Liver (tissue), 9 donors: ENCODE results near the gene KCNMA1. TPM values are rescaled to one million over a fixed set of nuclear protein-coding genes. Genes with fewer than 3 reads are reported as not detected.

Experiments
- DNase-seq: peaks from one replicate; pipeline ENCODE4 v3.0.0-alpha.2; 2017; ENCODE audit warnings: low spot score
- H3K27ac ChIP-seq, 2 donors: one replicate each; pipeline ENCODE4 v1.7.0; 2013; ENCODE audit warnings: inconsistent platforms in 2 of 2, low read length in 2 of 2, control low read depth in 1 of 2, low read depth in 1 of 2, mild to moderate bottlenecking in 1 of 2
- H3K27me3 ChIP-seq, 4 donors: one replicate each; pipeline versions ENCODE4 v1.6.1 to v1.7.0; 2013; ENCODE audit warnings: low read length in 3 of 4, inconsistent platforms in 1 of 4, mild to moderate bottlenecking in 1 of 4, moderate library complexity in 1 of 4; ENCODE audit not compliant: control insufficient read depth in 4 of 4, insufficient read depth in 4 of 4
- H3K36me3 ChIP-seq, 4 donors: one replicate each; pipeline versions ENCODE4 v1.6.1 to v1.7.0; 2013; ENCODE audit warnings: low read length in 3 of 4, mild to moderate bottlenecking in 3 of 4, low read depth in 1 of 4, moderate library complexity in 1 of 4; ENCODE audit not compliant: control insufficient read depth in 4 of 4, insufficient read depth in 3 of 4
- H3K4me1 ChIP-seq, 4 donors: one replicate each; pipeline versions ENCODE4 v1.6.1 to v1.7.0; 2013; ENCODE audit warnings: low read length in 3 of 4, mild to moderate bottlenecking in 3 of 4, moderate library complexity in 1 of 4; ENCODE audit not compliant: control insufficient read depth in 4 of 4, insufficient read depth in 4 of 4
- H3K4me3 ChIP-seq, 3 donors: one replicate each; pipeline versions ENCODE4 v1.6.1 to v1.7.0; 2013; ENCODE audit warnings: low read length in 3 of 3, control low read depth in 1 of 3, low read depth in 1 of 3, mild to moderate bottlenecking in 1 of 3
- H3K9ac ChIP-seq, 2 donors: one replicate each; pipeline ENCODE4 v1.7.0; 2013; ENCODE audit warnings: low read length in 2 of 2, mild to moderate bottlenecking in 2 of 2, moderate library complexity in 2 of 2, control low read depth in 1 of 2, low read depth in 1 of 2
- H3K9me3 ChIP-seq, 4 donors: one replicate each; pipeline versions ENCODE4 v1.6.1 to v1.7.0; 2013; ENCODE audit warnings: low read length in 3 of 4; ENCODE audit not compliant: control insufficient read depth in 4 of 4
- ATF3 ChIP-seq: IDR thresholded peaks from 2 replicates; pipeline ENCODE4 v1.6.1; 2016; ENCODE audit warnings: antibody characterized with exemption
- CTCF ChIP-seq: fragments of 150-350 bp; IDR thresholded peaks from 2 replicates; pipeline ENCODE4 v1.5.1; 2017; ENCODE audit warnings: improper control_type of control experiment, low read depth, low read length; ENCODE audit not compliant: missing input control
- EGR1 ChIP-seq, 2 donors: IDR thresholded peaks; 2 replicates each; pipeline ENCODE4 v1.6.1; 2016 to 2018; ENCODE audit warnings: antibody characterized with exemption in 2 of 2, low read depth in 2 of 2
- FOXA1 ChIP-seq: IDR thresholded peaks from 2 replicates; pipeline ENCODE4 v1.6.1; 2016; ENCODE audit warnings: antibody characterized with exemption
- FOXA2 ChIP-seq: IDR thresholded peaks from 2 replicates; pipeline ENCODE4 v1.6.1; 2016; ENCODE audit warnings: antibody characterized with exemption
- GABPA ChIP-seq, 2 donors: IDR thresholded peaks in 1 of 2; conservative IDR thresholded peaks in 1 of 2; 2 replicates each; pipeline ENCODE4 v1.6.1; 2016; ENCODE audit warnings: antibody characterized with exemption in 2 of 2, mild to moderate bottlenecking in 1 of 2, moderate library complexity in 1 of 2
- HNF4A ChIP-seq, 2 donors: conservative IDR thresholded peaks; 2 replicates each; pipeline ENCODE4 v1.6.1; 2016; ENCODE audit warnings: antibody characterized with exemption in 2 of 2, mild to moderate bottlenecking in 2 of 2
- HNF4G ChIP-seq: IDR thresholded peaks from 2 replicates; pipeline ENCODE4 v1.6.1; 2016; ENCODE audit warnings: antibody characterized with exemption
- JUND ChIP-seq, 2 donors: IDR thresholded peaks; 2 replicates each; pipeline ENCODE4 v1.6.1; 2016; ENCODE audit warnings: antibody characterized with exemption in 2 of 2
- MAX ChIP-seq: IDR thresholded peaks from 2 replicates; pipeline ENCODE4 v1.6.1; 2016; ENCODE audit warnings: antibody characterized with exemption
- NR2F2 ChIP-seq: IDR thresholded peaks from 2 replicates; pipeline ENCODE4 v1.6.1; 2016; ENCODE audit warnings: antibody characterized with exemption
- RAD21 ChIP-seq, 2 donors: IDR thresholded peaks; 2 replicates each; pipeline ENCODE4 v1.6.1; 2016; ENCODE audit warnings: antibody characterized with exemption in 2 of 2, mild to moderate bottlenecking in 2 of 2
- REST ChIP-seq: IDR thresholded peaks from 2 replicates; pipeline ENCODE4 v1.6.1; 2016; ENCODE audit warnings: antibody characterized with exemption, mild to moderate bottlenecking
- RXRA ChIP-seq, 2 donors: IDR thresholded peaks; 2 replicates each; pipeline ENCODE4 v1.6.1; 2017 to 2018; ENCODE audit warnings: antibody characterized with exemption in 2 of 2, mild to moderate bottlenecking in 1 of 2
- SP1 ChIP-seq: IDR thresholded peaks from 2 replicates; pipeline ENCODE4 v1.6.1; 2018; ENCODE audit warnings: antibody characterized with exemption, mild to moderate bottlenecking
- TAF1 ChIP-seq: conservative IDR thresholded peaks from 2 replicates; pipeline ENCODE4 v1.6.1; 2016; ENCODE audit warnings: antibody characterized with exemption, mild to moderate bottlenecking
- YY1 ChIP-seq: IDR thresholded peaks from 2 replicates; pipeline ENCODE4 v1.6.1; 2016; ENCODE audit warnings: antibody characterized with exemption, mild to moderate bottlenecking
- ZBTB33 ChIP-seq: IDR thresholded peaks from 2 replicates; pipeline ENCODE4 v1.6.1; 2016; ENCODE audit warnings: antibody characterized with exemption
- WGBS: extraction: QIAGEN DNeasy Blood & Tissue Kit; methylation state at CpG from one replicate; pipeline ENCODE4 v1.1.7; 2013; 5-methylcytosine and 5-hydroxymethylcytosine counted together
- polyA plus RNA-seq, 2 donors: library from polyadenylated mRNA; stranded (reverse) in 1 of 2; unstranded in 1 of 2; fragments of 200-250 nt in 1 of 2; fragments of >200 nt in 1 of 2; fragmentation: Nextera tagmentation in 1 of 2; extraction: Ambion mirVana in 1 of 2; gene quantifications; one replicate each; pipeline versions ENCODE4 v1.2.1 to v1.2.3, GENCODE V29; 2013 to 2015
- total RNA-seq, 2 donors: library from RNA; depleted of rRNA; stranded (reverse); fragments of >200 nt; gene quantifications; one replicate each; pipeline ENCODE4 v1.2.3, GENCODE V29; 2014
- donor health status: healthy.
- donor health status: healthy.
- donor health status: healthy.
- donor health status: healthy.
- donor health status: healthy.

Gene KCNMA1
- total and polyA plus RNA-seq, 4 donors, result 2.5 to 9.7 (median 4.7) TPM

GRCh38 chr10:76939933-76940468, 697.6 kb downstream of the KCNMA1 start:
- TF ChIP-seq GABPA (IDR thresholded peaks at IDR 0.05 in 1 of 2, conservative IDR thresholded peaks at IDR 0.05 in 1 of 2) (no peak), ATF3 (no peak), JUND (IDR thresholded peaks at IDR 0.05) (no peak), RAD21 (IDR thresholded peaks at IDR 0.05) (no peak), TAF1 (no peak), RXRA (IDR thresholded peaks at IDR 0.05) (no peak)
- no peak overlapping the region for H3K27ac ChIP-seq
- no peak for DNase-seq

GRCh38 chr10:76937181-76937600, 700.4 kb downstream of the KCNMA1 start:
- WGBS, result 34% methylated on average over 2 of the region's 2 CpGs

More at GRCh38 chr10:76939933-76940468, 697.6 kb downstream of the KCNMA1 start:
- Histone ChIP-seq H3K4me1 (peaks cover 0 to 5% (median 2%) of the 10 kb centered on the region in 4 donors), H3K27me3 (no peaks in the 10 kb centered on the region), H3K36me3 (peaks cover 0 to 11% (median 3%) of the 10 kb centered on the region in 4 donors), H3K9me3 (no peaks in the 10 kb centered on the region), H3K9ac (no peak overlapping the region), H3K4me3 (no peak overlapping the region)
- WGBS, result 78% methylated on average over 2 of the region's 2 CpGs

GRCh38 chr10:76935941-76936613, 701.5 kb downstream of the KCNMA1 start:
- Histone ChIP-seq H3K27me3 (no peaks in the 10 kb centered on the region), H3K27ac (no peak overlapping the region), H3K4me3 (no peak overlapping the region), H3K9me3 (no peaks in the 10 kb centered on the region), H3K9ac (no peak overlapping the region), H3K36me3 (peaks cover 0 to 3% (median 0%) of the 10 kb centered on the region in 4 donors), H3K4me1 (peaks cover 0 to 5% (median 2%) of the 10 kb centered on the region in 4 donors)
- 85% methylated on average over 4 of the region's 4 CpGs for WGBS
- DNase-seq, result no peak
- TF ChIP-seq GABPA (IDR thresholded peaks at IDR 0.05 in 1 of 2, conservative IDR thresholded peaks at IDR 0.05 in 1 of 2), result no peak
- TF ChIP-seq CTCF, result no peak
- no peak for TF ChIP-seq EGR1 (IDR thresholded peaks at IDR 0.05; ENCODE audit: low read depth in 2 of 2)
- no peak for TF ChIP-seq JUND (IDR thresholded peaks at IDR 0.05)
- no peak for TF ChIP-seq RXRA (IDR thresholded peaks at IDR 0.05)
- TF ChIP-seq YY1, result no peak
- TF ChIP-seq FOXA1, result no peak
- no peak for TF ChIP-seq TAF1
- TF ChIP-seq RAD21 (IDR thresholded peaks at IDR 0.05), result no peak
- no peak for TF ChIP-seq ZBTB33
- TF ChIP-seq REST, result no peak
- no peak for TF ChIP-seq FOXA2
- TF ChIP-seq MAX, result no peak
- TF ChIP-seq HNF4G, result no peak
- no peak for TF ChIP-seq HNF4A (conservative IDR thresholded peaks at IDR 0.05)
- TF ChIP-seq ATF3, result no peak
- no peak for TF ChIP-seq SP1
- no peak for TF ChIP-seq NR2F2

More at GRCh38 chr10:76937181-76937600, 700.4 kb downstream of the KCNMA1 start:
- DNase-seq, result no peak
- H3K9me3 ChIP-seq, result no peaks in the 10 kb centered on the region
- peaks cover 0 to 3% (median 0%) of the 10 kb centered on the region in 4 donors for H3K36me3 ChIP-seq
- no peak overlapping the region for H3K9ac ChIP-seq
- no peak overlapping the region for H3K4me3 ChIP-seq
- H3K4me1 ChIP-seq, result peaks cover 0 to 5% (median 2%) of the 10 kb centered on the region in 4 donors
- H3K27me3 ChIP-seq, result no peaks in the 10 kb centered on the region
- TF ChIP-seq YY1 (peak; percentile 22), TAF1 (no peak)
- no peak overlapping the region for H3K27ac ChIP-seq
